Stimulated activated CD8-positive, alpha-beta memory T cell treated with anti-CD3 and anti-CD28 coated beads, Interleukin-7, amount 100 ng/mL, for 24 hours (primary cell): ENCODE measurements around the gene FAM89A.
"Not testable (repeated sequence)": the region's sequence is repeated elsewhere in the genome, so short reads cannot be mapped to it uniquely, and the experiment has no call there.

Source experiments
- DNase-seq: peaks from one replicate; pipeline ENCODE4 v3.0.0-alpha.2; 2020; ENCODE audit warnings: low read depth

FAM89A gene

GRCh38 chr1:231029841-231030240 lies 10.2 kb downstream of the FAM89A start:
- DNase-seq: no peak

GRCh38 chr1:231029247-231029646 lies 10.8 kb downstream of the FAM89A start:
- not testable (repeated sequence) for DNase-seq

GRCh38 chr1:231028682-231029081 lies 11.4 kb downstream of the FAM89A start:
- DNase-seq: no peak

GRCh38 chr1:231027971-231028370 lies 12.1 kb downstream of the FAM89A start:
- no peak for DNase-seq

- DNase-seq: no peak
Observed at GRCh38 chr1:231027136-231027925, 12.7 kb downstream of the FAM89A start.

- no peak for DNase-seq
Observed at GRCh38 chr1:231026576-231026975, 13.5 kb downstream of the FAM89A start.

- no peak for DNase-seq
Observed at GRCh38 chr1:231023150-231023549, 16.9 kb downstream of the FAM89A start.

GRCh38 chr1:231022543-231022942 lies 17.5 kb downstream of the FAM89A start:
- not testable (repeated sequence) for DNase-seq

- DNase-seq: no peak
Observed at GRCh38 chr1:231021540-231022031, 18.5 kb downstream of the FAM89A start.

GRCh38 chr1:231020816-231021215 lies 19.2 kb downstream of the FAM89A start:
- DNase-seq: no peak

- DNase-seq: no peak
Observed at GRCh38 chr1:231020139-231020601, 19.9 kb downstream of the FAM89A start.

GRCh38 chr1:231019711-231020110 lies 20.3 kb downstream of the FAM89A start:
- no peak for DNase-seq

GRCh38 chr1:231016966-231017365 lies 23.1 kb downstream of the FAM89A start:
- DNase-seq: no peak

GRCh38 chr1:231016234-231016633 lies 23.8 kb downstream of the FAM89A start:
- no peak for DNase-seq

- DNase-seq: no peak
Observed at GRCh38 chr1:231013391-231014015, 26.6 kb downstream of the FAM89A start.

GRCh38 chr1:231011963-231012362 lies 28.1 kb downstream of the FAM89A start:
- DNase-seq: no peak

GRCh38 chr1:231011360-231011759 lies 28.7 kb downstream of the FAM89A start:
- DNase-seq: no peak

GRCh38 chr1:231007535-231007934 lies 32.5 kb downstream of the FAM89A start:
- DNase-seq: not testable (repeated sequence)

- no peak for DNase-seq
Observed at GRCh38 chr1:231001892-231002291, 38.2 kb downstream of the FAM89A start.

- no peak for DNase-seq
Observed at GRCh38 chr1:231000639-231001038, 39.4 kb downstream of the FAM89A start.

- no peak for DNase-seq
Observed at GRCh38 chr1:231000201-231000600, 39.9 kb downstream of the FAM89A start.

GRCh38 chr1:230994860-230995259 lies 45.2 kb downstream of the FAM89A start:
- no peak for DNase-seq

- DNase-seq: no peak
Observed at GRCh38 chr1:230992100-230992774, 47.8 kb downstream of the FAM89A start.
